GM12874 (cell line): Measurements from ENCODE around the gene ATP6V0D1.

Experiments used
- CTCF ChIP-seq: IDR thresholded peaks from 2 replicates; pipeline ENCODE4 v1.5.1; 2011; ENCODE audit warnings: low read depth, mild to moderate bottlenecking, control low read depth, low read length, moderate library complexity; ENCODE audit not compliant: insufficient read depth

Gene ATP6V0D1

GRCh38 chr16:67525176-67525860 is 44.4 kb upstream of the ATP6V0D1 start:
- TF ChIP-seq CTCF, result no peak

- peak; percentile 96 for TF ChIP-seq CTCF
Observed at GRCh38 chr16:67521095-67521804, 40.3 kb upstream of the ATP6V0D1 start.

- TF ChIP-seq CTCF, result no peak
Observed at GRCh38 chr16:67519242-67519641, 38.3 kb upstream of the ATP6V0D1 start.

GRCh38 chr16:67518676-67519075 is 37.7 kb upstream of the ATP6V0D1 start:
- TF ChIP-seq CTCF, result no peak

- no peak for TF ChIP-seq CTCF
Observed at GRCh38 chr16:67517661-67518423, 36.9 kb upstream of the ATP6V0D1 start.

- TF ChIP-seq CTCF, result no peak
Observed at GRCh38 chr16:67517155-67517445, 36.1 kb upstream of the ATP6V0D1 start.
